OCI-LY7 (cell line): ENCODE results near the gene SLC25A26. TPM values are rescaled to one million over a fixed set of nuclear protein-coding genes. Genes with fewer than 3 reads are reported as not detected.

ENCODE experiments used
- BruUV-seq: library from RNA; stranded (reverse); fragments of 400-500 nt; replicated peaks from 2 replicates; lab custom pipeline; 2021; lab: Mats Ljungman, UMichigan
- CTCF ChIA-PET: fragments of 300-600 bp; sonication (Branson Sonifier 250); formaldehyde crosslinking; loops from one replicate; lab custom pipeline; 2022; ENCODE audit warnings: antibody characterized with exemption; ENCODE audit not compliant: unreplicated experiment; lab: Charles Lee
- POLR2A ChIA-PET: fragments of 300-600 bp; sonication (Branson Sonifier 250); formaldehyde crosslinking; loops from one replicate; lab custom pipeline; 2022; ENCODE audit warnings: antibody characterized with exemption; lab: Charles Lee
- DNase-seq: peaks from one replicate; pipeline ENCODE4 v3.0.0-alpha.2; 2015; ENCODE audit warnings: low spot score
- H2AFZ ChIP-seq: fragments of 200-600 bp; sonication (generic), shearing (Covaris generic); 2 replicates; pipeline ENCODE4 v1.6.1; 2014; ENCODE audit warnings: mild to moderate bottlenecking, antibody characterized with exemption, low read length, moderate library complexity
- H3K27ac ChIP-seq: fragments of 200-600 bp; sonication (generic); 2 replicates; pipeline ENCODE4 v1.5.1; 2014; ENCODE audit warnings: mixed run types, low read depth, mild to moderate bottlenecking, moderate library complexity, low read length, inconsistent platforms; ENCODE audit not compliant: poor library complexity, severe bottlenecking
- H3K36me3 ChIP-seq: fragments of 200-600 bp; sonication (generic); 2 replicates; pipeline ENCODE4 v1.6.1; 2014; ENCODE audit warnings: mild to moderate bottlenecking, antibody characterized with exemption, low read length, moderate library complexity, mixed read lengths; ENCODE audit not compliant: insufficient read depth
- H3K4me1 ChIP-seq: fragments of 200-600 bp; sonication (generic); 2 replicates; pipeline ENCODE4 v1.5.1; 2014; ENCODE audit warnings: mild to moderate bottlenecking, low read length; ENCODE audit not compliant: insufficient read depth, poor library complexity, severe bottlenecking
- H3K4me2 ChIP-seq: fragments of 200-600 bp; sonication (generic); 2 replicates; pipeline ENCODE4 v1.6.1; 2014; ENCODE audit warnings: mild to moderate bottlenecking, low read length
- H3K4me3 ChIP-seq: fragments of 200-600 bp; sonication (generic); 2 replicates; pipeline ENCODE4 v1.5.1; 2014; ENCODE audit warnings: mild to moderate bottlenecking, low read depth, low read length; ENCODE audit not compliant: poor library complexity, severe bottlenecking
- H3K79me2 ChIP-seq: fragments of 200-600 bp; sonication (generic); 2 replicates; pipeline ENCODE4 v1.6.1; 2016; ENCODE audit warnings: low read depth, mild to moderate bottlenecking, low read length, moderate library complexity, mixed read lengths; ENCODE audit not compliant: insufficient read depth
- H3K9me2 ChIP-seq: fragments of 200-600 bp; sonication (generic); 2 replicates; pipeline ENCODE4 v1.6.1; 2016; ENCODE audit warnings: mild to moderate bottlenecking, low read length, mixed read lengths; ENCODE audit not compliant: insufficient read depth
- H3K9me3 ChIP-seq: fragments of 200-600 bp; sonication (generic); 2 replicates; pipeline ENCODE4 v1.6.1; 2014; ENCODE audit warnings: mild to moderate bottlenecking, mixed run types, low read length, mixed read lengths
- H4K20me1 ChIP-seq: fragments of 200-600 bp; sonication (generic); 2 replicates; pipeline ENCODE4 v1.6.1; 2014; ENCODE audit warnings: mild to moderate bottlenecking, antibody characterized with exemption, low read length, moderate library complexity, mixed read lengths; ENCODE audit not compliant: insufficient read depth
- EZH2phosphoT487 ChIP-seq: fragments of 200-600 bp; sonication (generic); IDR thresholded peaks from 2 replicates; pipeline ENCODE4 v1.6.1; 2018; ENCODE audit warnings: low read depth, borderline replicate concordance, mild to moderate bottlenecking, mixed run types, antibody characterized with exemption, low read length, moderate library complexity, mixed read lengths
- intact Hi-C: fragments of 100-400 bp; cut with micrococcal nuclease; formaldehyde crosslinking; loops from one replicate; pipeline ENCODE4 v1.10.0; 2022; ENCODE audit not compliant: unreplicated experiment
- total RNA-seq, 2 experiments: library from RNA; depleted of rRNA in 1 of 2; stranded (reverse); fragments of >200 nt in 1 of 2; shearing (Covaris generic) in 1 of 2; gene quantifications; 2 replicates each; pipeline ENCODE4 v1.2.3, GENCODE V29; 2014 to 2022
- TF ChIP-seq, protein P1 (sequence below): fragments of 200-600 bp; sonication (generic); conservative IDR thresholded peaks from 2 replicates; pipeline ENCODE4 v1.5.1; 2014; ENCODE audit warnings: mild to moderate bottlenecking, antibody characterized with exemption, low read length, moderate library complexity, mixed read lengths

SLC25A26 gene
- total RNA-seq, 2 experiments from 2014 or later = 9.8 to 14.2 TPM

DNA sequence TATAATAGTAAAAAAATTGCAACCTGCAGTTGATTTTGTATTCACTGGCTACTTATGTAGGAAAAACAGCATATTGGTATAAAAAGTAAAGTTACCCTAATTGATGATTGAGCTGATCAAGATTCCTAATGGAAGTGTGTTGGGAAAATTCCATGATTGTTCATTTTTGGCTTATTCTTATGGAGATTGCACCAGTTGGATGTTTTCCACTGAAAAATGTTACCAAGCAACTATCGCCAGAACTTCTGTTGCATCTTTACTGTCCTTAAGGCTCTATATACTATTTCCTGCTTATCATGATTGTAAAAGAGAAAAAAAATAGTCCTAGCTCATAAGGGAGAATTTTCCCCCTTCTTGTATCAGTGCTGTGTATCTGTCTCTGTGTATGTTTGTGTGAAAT lies 48.6 kb downstream of the SLC25A26 start:
- no TSS peak for BruUV-seq
- CTCF ChIA-PET = interaction anchor here (0.9 kb wide), 1 partner anchor 28 kb away, joined by 3 read pairs; no protein-coding TSS in a partner anchor
- peaks cover 12% of the 10 kb centered on the region for H3K36me3 ChIP-seq
- no peak overlapping the region for H2AFZ ChIP-seq
- H3K4me2 ChIP-seq = no peak overlapping the region
- intact Hi-C loops = no loop called here
- H3K4me3 ChIP-seq = no peak overlapping the region
- peaks cover 15% of the 10 kb centered on the region for H3K4me1 ChIP-seq
- no peak overlapping the region for H3K27ac ChIP-seq
- no peaks in the 10 kb centered on the region for H3K9me2 ChIP-seq
- TF ChIP-seq, protein P1, sequence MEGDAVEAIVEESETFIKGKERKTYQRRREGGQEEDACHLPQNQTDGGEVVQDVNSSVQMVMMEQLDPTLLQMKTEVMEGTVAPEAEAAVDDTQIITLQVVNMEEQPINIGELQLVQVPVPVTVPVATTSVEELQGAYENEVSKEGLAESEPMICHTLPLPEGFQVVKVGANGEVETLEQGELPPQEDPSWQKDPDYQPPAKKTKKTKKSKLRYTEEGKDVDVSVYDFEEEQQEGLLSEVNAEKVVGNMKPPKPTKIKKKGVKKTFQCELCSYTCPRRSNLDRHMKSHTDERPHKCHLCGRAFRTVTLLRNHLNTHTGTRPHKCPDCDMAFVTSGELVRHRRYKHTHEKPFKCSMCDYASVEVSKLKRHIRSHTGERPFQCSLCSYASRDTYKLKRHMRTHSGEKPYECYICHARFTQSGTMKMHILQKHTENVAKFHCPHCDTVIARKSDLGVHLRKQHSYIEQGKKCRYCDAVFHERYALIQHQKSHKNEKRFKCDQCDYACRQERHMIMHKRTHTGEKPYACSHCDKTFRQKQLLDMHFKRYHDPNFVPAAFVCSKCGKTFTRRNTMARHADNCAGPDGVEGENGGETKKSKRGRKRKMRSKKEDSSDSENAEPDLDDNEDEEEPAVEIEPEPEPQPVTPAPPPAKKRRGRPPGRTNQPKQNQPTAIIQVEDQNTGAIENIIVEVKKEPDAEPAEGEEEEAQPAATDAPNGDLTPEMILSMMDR = no peak
- TF ChIP-seq EZH2phosphoT487 = no peak
- H3K9me3 ChIP-seq = 0 out of 2 replicates have a peak, but pooled peaks cover 9% of the 10 kb centered on the region
- DNase-seq = no peak
- H4K20me1 ChIP-seq = no peaks in the 10 kb centered on the region
- H3K79me2 ChIP-seq = no peaks in the 10 kb centered on the region
- POLR2A ChIA-PET = interaction anchor here (0.6 kb wide), 2 partner anchors 13 to 539 kb away, joined by 4 to 10 read pairs; no protein-coding TSS in a partner anchor

DNA sequence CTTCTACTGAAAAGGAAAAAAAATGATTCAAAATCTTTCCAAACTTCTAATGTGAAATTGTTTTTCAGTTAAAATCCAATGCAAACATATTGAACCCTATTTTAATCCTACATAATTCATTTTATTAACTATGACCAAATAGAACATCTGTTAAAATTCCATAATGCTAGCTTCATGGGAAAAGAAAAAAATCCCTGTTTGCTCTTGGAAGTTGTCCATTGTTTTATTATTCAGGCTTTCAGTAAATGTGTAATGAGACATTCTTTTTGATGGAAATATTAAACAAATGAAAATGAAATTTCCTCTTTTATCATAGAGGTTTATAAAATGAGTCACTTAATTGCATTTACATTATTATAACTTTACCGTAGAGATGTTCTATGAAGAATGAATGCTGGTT lies 49.5 kb downstream of the SLC25A26 start:
- H3K9me2 ChIP-seq = no peaks in the 10 kb centered on the region
- ChIA-PET CTCF (no interaction called here), POLR2A (no interaction called here)
- BruUV-seq = no TSS peak
- peaks cover 12% of the 10 kb centered on the region for H3K36me3 ChIP-seq
- 0 out of 2 replicates have a peak, but pooled peaks cover 9% of the 10 kb centered on the region for H3K9me3 ChIP-seq
- H3K4me2 ChIP-seq = no peak overlapping the region
- peaks cover 15% of the 10 kb centered on the region for H3K4me1 ChIP-seq
- no peak overlapping the region for H3K4me3 ChIP-seq
- no peak overlapping the region for H3K27ac ChIP-seq
- H3K79me2 ChIP-seq = no peaks in the 10 kb centered on the region
- DNase-seq = no peak
- TF ChIP-seq, protein P1 = no peak
- no peak for TF ChIP-seq EZH2phosphoT487
- intact Hi-C loops = no loop called here
- no peak overlapping the region for H2AFZ ChIP-seq
- no peaks in the 10 kb centered on the region for H4K20me1 ChIP-seq

DNA sequence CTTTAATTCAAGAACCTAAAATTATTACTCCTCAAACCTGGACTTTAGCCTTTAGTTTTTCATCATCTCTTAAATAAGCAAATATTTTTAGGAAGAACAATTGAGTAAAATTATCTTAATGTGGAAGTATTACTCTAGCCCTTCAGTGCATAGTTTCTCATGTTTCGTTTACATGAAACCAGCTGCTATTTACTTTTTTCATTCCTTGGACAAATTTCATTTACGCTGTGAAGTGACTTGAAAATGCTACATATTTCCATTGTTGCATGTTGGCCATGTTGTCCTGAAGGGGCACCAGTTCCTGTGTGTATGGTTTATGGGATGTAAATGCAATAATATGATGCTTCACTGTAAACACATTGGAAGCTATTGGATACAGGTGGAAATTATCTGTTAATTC lies 49.9 kb downstream of the SLC25A26 start:
- no peaks in the 10 kb centered on the region for H3K79me2 ChIP-seq
- H3K27ac ChIP-seq = no peak overlapping the region
- 0 out of 2 replicates have a peak, but pooled peaks cover 9% of the 10 kb centered on the region for H3K9me3 ChIP-seq
- POLR2A ChIA-PET = no interaction called here
- H3K4me2 ChIP-seq = no peak overlapping the region
- peaks cover 15% of the 10 kb centered on the region for H3K4me1 ChIP-seq
- no peak overlapping the region for H2AFZ ChIP-seq
- H3K36me3 ChIP-seq = peaks cover 12% of the 10 kb centered on the region
- no peak for DNase-seq
- CTCF ChIA-PET = no interaction called here
- no peaks in the 10 kb centered on the region for H4K20me1 ChIP-seq
- intact Hi-C loops = no loop called here
- H3K4me3 ChIP-seq = no peak overlapping the region
- no peak for TF ChIP-seq EZH2phosphoT487
- TF ChIP-seq, protein P1 = no peak
- no TSS peak for BruUV-seq
- no peaks in the 10 kb centered on the region for H3K9me2 ChIP-seq
